GM18868 (cell line): Measurements from ENCODE around the gene ERAS.
"Not testable (repeated sequence)": the region's sequence is repeated elsewhere in the genome, so short reads cannot be mapped to it uniquely, and the experiment has no call there.

Source experiments
- ATAC-seq: cut with Tn5 transposase; IDR thresholded peaks from one replicate; pipeline ENCODE4 v1.9.1; 2021; ENCODE audit warnings: mild to moderate bottlenecking, moderate library complexity; ENCODE audit not compliant: unreplicated experiment

Gene ERAS

DNA sequence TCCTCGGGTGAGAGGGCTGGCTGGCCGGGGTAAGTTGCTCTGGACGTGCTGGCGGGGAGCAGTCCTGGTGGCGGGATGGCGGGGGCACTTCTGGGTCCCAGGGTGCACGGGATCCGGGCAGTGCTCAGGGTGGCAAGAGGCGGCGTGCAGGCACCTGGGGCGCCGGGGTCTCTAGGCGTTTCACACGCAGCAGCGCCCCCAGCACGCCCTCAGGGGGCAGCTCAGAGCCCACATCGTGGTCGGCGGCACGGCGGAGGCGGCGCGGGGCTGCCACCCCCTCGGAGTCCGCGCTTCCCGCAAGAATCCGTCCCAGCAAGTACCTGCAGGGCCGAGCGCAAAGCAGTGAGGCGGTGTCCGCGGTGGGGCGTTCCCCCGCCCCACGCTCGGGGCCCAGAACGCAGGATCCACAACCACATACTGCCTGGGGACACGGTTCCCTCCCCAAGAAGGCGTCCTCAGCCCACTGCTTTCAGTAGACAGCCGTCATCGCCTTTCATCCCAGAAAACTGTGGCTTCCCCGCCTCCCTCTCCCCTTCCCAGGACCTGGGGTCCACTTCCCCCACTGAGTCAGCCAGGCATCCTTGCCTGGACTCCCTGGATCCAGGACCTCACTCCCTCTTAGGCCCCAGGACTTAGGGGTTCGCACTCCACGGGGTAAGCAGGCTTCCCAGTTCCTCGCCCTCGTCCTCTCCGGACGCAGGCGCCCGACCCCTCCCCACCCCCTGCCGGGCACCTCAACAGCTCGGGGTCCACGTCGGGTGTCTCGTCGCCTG lies 5.0 kb downstream of the ERAS start:
- no peak for ATAC-seq

GRCh38 chrX:48831909-48832291 lies 5.6 kb downstream of the ERAS start:
- no peak for ATAC-seq

GRCh38 chrX:48833542-48834138 lies 7.3 kb downstream of the ERAS start:
- ATAC-seq = no peak

GRCh38 chrX:48834383-48834709 lies 8.0 kb downstream of the ERAS start:
- ATAC-seq = no peak

DNA sequence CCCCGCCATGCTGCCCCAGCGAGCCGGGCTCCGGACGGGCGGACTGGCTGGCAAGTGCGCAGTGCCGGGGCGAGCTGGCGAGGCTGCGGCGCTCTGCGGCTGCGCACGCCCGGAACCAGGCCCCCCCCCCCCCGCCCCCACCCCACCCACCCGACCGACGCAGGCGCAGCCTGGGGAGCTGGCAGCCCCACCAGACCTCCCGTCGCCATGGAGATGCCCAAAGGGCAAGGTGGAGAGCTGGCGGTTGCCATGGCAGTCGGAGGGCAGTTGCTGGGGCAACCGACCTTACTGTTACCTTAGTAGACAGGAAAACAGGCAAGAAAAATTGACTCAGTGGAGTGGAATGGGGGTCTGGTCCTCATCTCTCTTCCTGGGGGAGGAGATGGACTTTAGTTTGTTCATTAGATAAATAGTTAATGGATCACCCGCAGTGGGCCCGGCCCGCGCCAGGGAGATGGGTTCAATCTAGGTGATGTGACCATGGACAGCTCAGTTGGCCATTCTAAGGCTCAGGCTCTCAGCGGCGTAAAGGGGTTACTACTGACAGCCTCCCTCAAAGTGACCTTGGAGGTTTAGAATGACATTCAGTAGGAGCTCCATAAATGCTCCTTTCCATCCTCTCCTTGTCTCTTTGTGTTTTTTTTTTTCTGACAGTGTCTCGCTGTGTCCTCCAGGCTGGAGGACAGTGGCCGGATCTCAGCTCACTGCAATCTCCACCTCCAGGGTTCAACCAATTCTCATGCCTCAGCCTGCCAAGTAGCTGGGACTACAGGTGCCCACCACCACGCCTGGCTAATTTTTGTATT lies 9.4 kb downstream of the ERAS start, which contains the start of gene PCSK1N:
TSS of gene PCSK1N (minus strand) at position 87 of the 806 bp plus-strand sequence. CDS start at position 9, 78 bp downstream.
- ATAC-seq = no peak

- no peak for ATAC-seq
These were observed 13.4 kb downstream of the ERAS start for GRCh38 chrX:48839686-48840085.

DNA sequence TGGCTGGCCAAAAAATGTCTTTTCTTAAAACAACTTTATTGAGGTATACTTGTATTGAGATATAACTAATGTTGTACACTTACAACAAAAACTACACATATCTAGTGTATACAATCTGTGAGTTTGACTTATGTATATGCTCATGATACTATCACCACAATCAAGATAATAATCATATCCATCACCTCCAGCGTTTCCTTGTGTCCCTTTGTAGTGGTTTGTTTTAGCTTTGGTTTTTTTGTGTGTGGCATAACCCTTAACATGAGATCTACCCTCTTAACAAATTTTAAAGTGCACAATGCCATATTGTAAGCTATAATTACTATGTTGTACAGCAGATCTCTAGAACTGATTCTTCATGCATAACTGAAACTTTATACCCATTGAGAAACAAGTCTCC lies 22.5 kb downstream of the ERAS start:
- no peak for ATAC-seq

GRCh38 chrX:48852857-48853256 lies 26.5 kb downstream of the ERAS start:
- ATAC-seq = no peak

- not testable (repeated sequence) for ATAC-seq
These were observed 27.2 kb downstream of the ERAS start for GRCh38 chrX:48853494-48853893.

DNA sequence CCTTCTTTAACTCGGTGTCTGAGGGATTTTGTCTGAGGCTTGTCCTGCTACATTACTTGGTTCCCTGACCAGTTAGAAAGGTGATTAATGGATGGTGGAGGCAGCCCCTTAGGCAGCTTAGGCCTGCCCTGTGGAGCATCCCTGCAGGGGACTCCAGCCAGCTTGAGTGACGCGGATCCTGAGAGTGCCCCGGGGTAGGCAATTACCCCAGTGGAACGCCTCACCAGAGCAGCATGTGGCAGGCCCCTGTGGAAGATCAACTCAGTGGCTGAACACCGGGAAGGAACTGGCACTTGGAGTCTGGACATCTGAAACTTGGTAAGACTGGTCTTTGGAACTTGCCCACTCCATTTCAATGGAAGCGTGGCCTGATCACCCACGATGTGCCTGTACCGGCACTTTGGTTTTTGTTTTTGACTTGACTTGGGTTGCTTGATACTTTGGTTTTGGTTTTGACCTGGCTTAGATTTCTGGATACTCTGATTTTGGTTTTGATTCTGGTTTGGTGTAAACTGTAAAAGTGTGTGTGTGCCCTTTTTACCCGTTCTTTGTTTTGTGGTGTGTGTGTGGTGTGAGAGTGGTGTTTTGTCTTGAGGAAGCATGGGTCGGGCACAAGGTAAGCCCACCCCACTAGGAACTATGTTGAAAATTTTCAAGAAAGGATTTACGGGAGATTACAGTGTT lies 27.9 kb downstream of the ERAS start:
- not testable (repeated sequence) for ATAC-seq

- ATAC-seq = no peak
These were observed 28.6 kb downstream of the ERAS start for GRCh38 chrX:48854898-48855297.

- ATAC-seq = no peak
These were observed 37.9 kb downstream of the ERAS start for GRCh38 chrX:48864210-48864609.

GRCh38 chrX:48872017-48872416 lies 45.7 kb downstream of the ERAS start:
- ATAC-seq = not testable (repeated sequence)

GRCh38 chrX:48876944-48877343 lies 50.6 kb downstream of the ERAS start:
- ATAC-seq = not testable (repeated sequence)
